IPS DF 19.7 (cell line): ENCODE results near the gene BAHCC1.
"Not testable (repeated sequence)": the region's sequence is repeated elsewhere in the genome, so short reads cannot be mapped to it uniquely, and the experiment has no call there.

Experiments used
- DNase-seq: peaks from one replicate; pipeline ENCODE4 v3.0.0-alpha.2; 2013; ENCODE audit warnings: low read depth, low spot score

BAHCC1 gene

GRCh38 chr17:81394921-81395599 lies at the start of gene BAHCC1:
BAHCC1 (plus strand) TSS chr17:81395457; CDS start chr17:81399740, 4,283 bp downstream.
- DNase-seq = peak; percentile 97

GRCh38 chr17:81346090-81346907 lies 49.0 kb upstream of the BAHCC1 start:
- no peak for DNase-seq

- DNase-seq = no peak
These were observed 48.3 kb upstream of the BAHCC1 start for GRCh38 chr17:81346908-81347349.

GRCh38 chr17:81347437-81347836 lies 47.8 kb upstream of the BAHCC1 start:
- no peak for DNase-seq

GRCh38 chr17:81348097-81349055 lies 46.9 kb upstream of the BAHCC1 start:
- no peak for DNase-seq

- DNase-seq = no peak
These were observed 45.6 kb upstream of the BAHCC1 start for GRCh38 chr17:81349397-81350319.

- DNase-seq = no peak
These were observed 44.9 kb upstream of the BAHCC1 start for GRCh38 chr17:81350320-81350890.

- not testable (repeated sequence) for DNase-seq
These were observed 43.8 kb upstream of the BAHCC1 start for GRCh38 chr17:81351329-81352052.

GRCh38 chr17:81352056-81352455 lies 43.2 kb upstream of the BAHCC1 start:
- DNase-seq = not testable (repeated sequence)

GRCh38 chr17:81354252-81354953 lies 40.9 kb upstream of the BAHCC1 start:
- DNase-seq = no peak

GRCh38 chr17:81354954-81355347 lies 40.3 kb upstream of the BAHCC1 start:
- DNase-seq = no peak

- no peak for DNase-seq
These were observed 36.0 kb upstream of the BAHCC1 start for GRCh38 chr17:81359218-81359617.

GRCh38 chr17:81362001-81362400 lies 33.3 kb upstream of the BAHCC1 start:
- not testable (repeated sequence) for DNase-seq

GRCh38 chr17:81364278-81365147 lies 30.7 kb upstream of the BAHCC1 start:
- DNase-seq = no peak

- DNase-seq = no peak
These were observed 30.1 kb upstream of the BAHCC1 start for GRCh38 chr17:81365148-81365600.

GRCh38 chr17:81365601-81366585 lies 29.4 kb upstream of the BAHCC1 start:
- no peak for DNase-seq

- no peak for DNase-seq
These were observed 28.6 kb upstream of the BAHCC1 start for GRCh38 chr17:81366648-81367047.
